Lower lobe of right lung (tissue), 2 donors: ENCODE data around the gene CD300H. TPM values are rescaled to one million over a fixed set of nuclear protein-coding genes. Genes with fewer than 3 reads are reported as not detected.

ENCODE experiments used
- ATAC-seq, 2 donors: fragments of 200-7000 bp; cut with Tn5 transposase; one replicate each; pipeline ENCODE4 v1.9.1; 2020 to 2022; ENCODE audit warnings: mild to moderate bottlenecking in 2 of 2, moderate library complexity in 2 of 2
- DNase-seq: peaks from one replicate; pipeline ENCODE4 v3.0.0-alpha.2; 2020
- H3K27ac ChIP-seq: fragments of 200-600 bp; one replicate; pipeline ENCODE4 v1.8.0; 2022
- H3K27me3 ChIP-seq: fragments of 200-600 bp; one replicate; pipeline ENCODE4 v1.8.0; 2022; ENCODE audit warnings: low read depth
- H3K36me3 ChIP-seq: fragments of 200-600 bp; one replicate; pipeline ENCODE4 v1.8.0; 2022; ENCODE audit warnings: mild to moderate bottlenecking
- H3K4me1 ChIP-seq: fragments of 200-600 bp; one replicate; pipeline ENCODE4 v1.8.0; 2022
- H3K4me3 ChIP-seq: fragments of 200-600 bp; one replicate; pipeline ENCODE4 v1.8.0; 2022; ENCODE audit warnings: mild to moderate bottlenecking
- H3K9me3 ChIP-seq: fragments of 200-600 bp; one replicate; pipeline ENCODE4 v1.8.0; 2022
- intact Hi-C: fragments of 100-400 bp; cut with DNase I; formaldehyde crosslinking; loops from one replicate; pipeline ENCODE4 v1.11.0; 2022
- total RNA-seq: library from RNA; stranded (reverse); fragmentation: NEBNext Ultra II Directional; extraction: Animal tissue kit (Norgen Biotek cat#: 25700); gene quantifications from one replicate; pipeline ENCODE4 v1.2.1, GENCODE V29; 2021
- TF ChIP-seq, protein P1 (sequence below): fragments of 200-600 bp; IDR thresholded peaks from one replicate; pipeline ENCODE4 v1.8.0; 2022; ENCODE audit warnings: antibody characterized with exemption, mild to moderate bottlenecking
- donor health status: DM: no; HTN: yes; CAD: no; lungs with severe emphysema.

CD300H gene
- total RNA-seq, 1 donor from 2014 or later = 0.92 TPM

DNA sequence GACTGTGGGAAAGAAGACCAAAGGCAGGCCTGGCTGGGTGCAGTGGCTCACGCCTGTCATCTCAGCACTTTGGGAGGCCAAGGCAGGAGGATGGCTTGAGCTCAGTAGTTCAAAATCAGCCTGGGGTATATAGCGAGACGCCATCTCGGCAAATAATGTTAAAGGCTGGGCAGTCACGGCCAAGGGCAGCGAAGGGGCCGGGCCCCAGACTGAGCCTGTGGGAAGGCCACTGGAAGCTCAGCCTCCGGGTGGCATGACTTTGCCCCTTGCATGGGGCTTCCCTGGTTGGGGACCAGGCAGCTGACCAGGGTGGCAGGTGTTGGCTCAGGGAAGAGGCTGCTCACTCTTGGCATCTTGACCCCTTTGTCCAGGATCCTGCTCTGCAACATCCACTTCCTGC lies 38.7 kb upstream of the CD300H start:
- intact Hi-C loops = no loop called here
- ATAC-seq (no peak), DNase-seq (no peak)
- H3K9me3 ChIP-seq = no peaks in the 10 kb centered on the region
- H3K27ac ChIP-seq = no peak overlapping the region
- no peak overlapping the region for H3K4me3 ChIP-seq
- peaks cover 16% of the 10 kb centered on the region for H3K27me3 ChIP-seq
- TF ChIP-seq, protein P1, sequence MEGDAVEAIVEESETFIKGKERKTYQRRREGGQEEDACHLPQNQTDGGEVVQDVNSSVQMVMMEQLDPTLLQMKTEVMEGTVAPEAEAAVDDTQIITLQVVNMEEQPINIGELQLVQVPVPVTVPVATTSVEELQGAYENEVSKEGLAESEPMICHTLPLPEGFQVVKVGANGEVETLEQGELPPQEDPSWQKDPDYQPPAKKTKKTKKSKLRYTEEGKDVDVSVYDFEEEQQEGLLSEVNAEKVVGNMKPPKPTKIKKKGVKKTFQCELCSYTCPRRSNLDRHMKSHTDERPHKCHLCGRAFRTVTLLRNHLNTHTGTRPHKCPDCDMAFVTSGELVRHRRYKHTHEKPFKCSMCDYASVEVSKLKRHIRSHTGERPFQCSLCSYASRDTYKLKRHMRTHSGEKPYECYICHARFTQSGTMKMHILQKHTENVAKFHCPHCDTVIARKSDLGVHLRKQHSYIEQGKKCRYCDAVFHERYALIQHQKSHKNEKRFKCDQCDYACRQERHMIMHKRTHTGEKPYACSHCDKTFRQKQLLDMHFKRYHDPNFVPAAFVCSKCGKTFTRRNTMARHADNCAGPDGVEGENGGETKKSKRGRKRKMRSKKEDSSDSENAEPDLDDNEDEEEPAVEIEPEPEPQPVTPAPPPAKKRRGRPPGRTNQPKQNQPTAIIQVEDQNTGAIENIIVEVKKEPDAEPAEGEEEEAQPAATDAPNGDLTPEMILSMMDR = no peak
- H3K4me1 ChIP-seq = no peaks in the 10 kb centered on the region
- H3K36me3 ChIP-seq = no peaks in the 10 kb centered on the region

DNA sequence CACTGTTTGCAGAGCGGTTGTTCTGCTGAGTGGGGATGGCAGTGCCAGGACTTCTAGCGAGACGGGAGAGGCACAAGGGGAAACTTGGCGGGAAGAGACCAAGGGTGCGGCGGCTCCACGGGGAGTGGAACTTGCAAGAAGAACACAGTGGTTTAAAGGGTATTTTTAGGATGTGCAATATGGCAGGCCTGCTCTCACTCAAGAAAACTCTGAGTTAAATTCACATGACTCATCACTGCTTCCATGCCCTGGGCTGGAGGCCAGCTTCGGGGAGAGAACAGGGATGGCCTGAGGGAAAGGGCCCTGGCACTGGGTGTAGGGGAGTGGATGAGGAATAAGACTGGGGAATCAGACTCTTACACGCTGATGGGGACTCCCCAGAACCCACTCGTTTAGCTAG lies 38.1 kb upstream of the CD300H start:
- intact Hi-C loops = no loop called here
- H3K4me1 ChIP-seq = no peaks in the 10 kb centered on the region
- H3K27me3 ChIP-seq = peaks cover 16% of the 10 kb centered on the region
- H3K27ac ChIP-seq = no peak overlapping the region
- DNase-seq (no peak), ATAC-seq (peak in 1 of 2 donors; percentile 29)
- no peaks in the 10 kb centered on the region for H3K36me3 ChIP-seq
- TF ChIP-seq, protein P1 = no peak
- no peak overlapping the region for H3K4me3 ChIP-seq
- no peaks in the 10 kb centered on the region for H3K9me3 ChIP-seq

DNA sequence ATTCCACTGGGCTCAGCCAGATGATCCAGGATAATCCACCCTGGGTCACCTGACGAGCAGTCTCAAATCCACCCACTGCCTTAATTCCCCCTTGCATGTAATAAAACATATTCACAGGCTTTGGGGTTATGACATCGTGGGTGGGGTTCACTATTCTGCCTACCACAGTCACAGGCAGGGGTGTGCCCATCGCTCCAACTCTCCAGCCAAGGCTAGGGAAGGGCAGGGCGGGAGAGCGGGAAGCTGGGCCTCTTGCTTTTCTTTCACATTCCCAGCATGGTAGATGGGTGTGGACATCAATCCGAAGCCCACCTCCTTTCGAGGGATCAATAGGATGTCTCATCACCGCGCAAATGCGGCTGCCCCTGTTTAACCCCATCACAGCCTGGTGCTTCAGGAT lies 37.5 kb upstream of the CD300H start:
- Histone ChIP-seq H3K9me3 (no peaks in the 10 kb centered on the region), H3K4me3 (no peak overlapping the region), H3K4me1 (no peaks in the 10 kb centered on the region), H3K36me3 (no peaks in the 10 kb centered on the region), H3K27me3 (peaks cover 16% of the 10 kb centered on the region), H3K27ac (no peak overlapping the region)
- TF ChIP-seq, protein P1 = no peak
- intact Hi-C loops = no loop called here
- no peak for DNase-seq
- ATAC-seq = no peak

DNA sequence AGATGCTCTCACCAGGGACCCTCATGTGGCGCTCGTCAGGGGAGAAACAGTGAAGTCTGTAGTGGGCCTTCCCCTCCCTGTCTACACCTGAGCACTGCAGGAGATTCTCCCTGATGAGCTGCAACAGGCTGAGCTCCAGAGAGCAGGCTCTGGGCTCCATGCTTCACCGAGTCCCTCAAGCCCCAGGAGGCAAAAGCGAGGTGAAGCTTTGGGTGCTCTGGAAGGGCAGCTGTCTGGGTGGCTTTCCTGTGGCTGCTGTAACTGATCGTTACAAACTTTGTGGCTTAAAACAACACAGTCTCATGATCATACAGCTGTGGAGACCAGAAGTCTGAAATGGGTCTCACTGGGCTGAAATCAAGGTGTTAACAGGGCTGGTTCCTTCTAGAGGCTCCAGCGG lies 36.9 kb upstream of the CD300H start:
- DNase-seq (no peak), ATAC-seq (no peak)
- H3K27me3 ChIP-seq = peaks cover 12% of the 10 kb centered on the region
- TF ChIP-seq, protein P1 = no peak
- no peak overlapping the region for H3K27ac ChIP-seq
- no peak overlapping the region for H3K4me3 ChIP-seq
- H3K4me1 ChIP-seq = no peaks in the 10 kb centered on the region
- no peaks in the 10 kb centered on the region for H3K9me3 ChIP-seq
- intact Hi-C loops = no loop called here
- H3K36me3 ChIP-seq = no peaks in the 10 kb centered on the region

DNA sequence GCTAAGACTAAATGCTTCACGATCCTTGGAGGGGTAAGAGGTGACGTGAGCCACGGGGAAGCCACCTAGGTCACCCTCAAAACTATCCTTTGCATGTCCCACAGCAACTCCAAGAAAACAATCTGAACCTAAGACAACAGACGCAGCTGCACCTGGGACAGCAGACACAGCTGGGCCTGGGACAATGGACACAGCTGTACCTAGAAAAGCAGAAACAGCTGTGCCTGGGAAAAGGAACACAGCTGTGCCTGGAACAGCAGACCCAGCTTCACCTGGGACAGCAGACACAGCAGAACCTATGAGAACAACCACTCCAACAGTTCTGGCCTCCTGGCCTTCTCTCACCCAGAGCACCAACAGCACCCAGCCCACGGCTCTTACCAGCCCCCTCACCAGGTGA lies 36.4 kb upstream of the CD300H start:
- TF ChIP-seq, protein P1 = no peak
- no peaks in the 10 kb centered on the region for H3K9me3 ChIP-seq
- H3K36me3 ChIP-seq = no peaks in the 10 kb centered on the region
- no peak overlapping the region for H3K27ac ChIP-seq
- DNase-seq (no peak), ATAC-seq (no peak)
- H3K4me1 ChIP-seq = peaks cover 4% of the 10 kb centered on the region
- H3K27me3 ChIP-seq = peaks cover 12% of the 10 kb centered on the region
- intact Hi-C loops = no loop called here
- H3K4me3 ChIP-seq = no peak overlapping the region

DNA sequence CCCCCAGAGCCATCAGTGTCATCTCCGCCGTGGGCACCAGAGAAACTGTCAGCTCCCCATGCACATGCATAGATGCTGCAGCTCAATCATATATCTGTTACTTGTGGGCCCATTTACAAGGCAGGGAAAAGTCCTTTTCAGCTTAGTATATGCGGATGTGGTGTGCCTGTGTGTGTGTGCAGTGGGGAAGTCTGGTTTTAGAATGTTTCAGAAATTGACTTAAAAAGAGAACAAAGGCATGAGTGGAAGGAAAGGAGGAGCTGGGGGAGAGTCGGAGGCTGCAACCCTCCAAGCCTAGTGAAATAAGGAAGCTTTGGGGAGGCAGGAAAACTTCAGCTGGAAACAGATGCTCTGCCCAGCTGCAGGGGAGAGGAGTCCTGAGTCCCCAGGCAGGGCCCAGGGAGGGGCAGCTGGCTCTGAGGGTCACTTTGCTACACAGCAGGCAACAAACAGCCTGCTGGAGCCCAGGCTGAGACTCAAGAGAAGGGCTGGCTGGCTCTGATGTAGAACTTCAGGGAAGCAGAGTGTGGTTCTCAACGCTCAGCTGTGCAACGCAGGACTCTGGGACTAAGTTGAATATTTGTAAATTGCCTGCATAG lies 35.8 kb upstream of the CD300H start:
- H3K9me3 ChIP-seq = no peaks in the 10 kb centered on the region
- no peak overlapping the region for H3K4me3 ChIP-seq
- ATAC-seq = no peak
- no peaks in the 10 kb centered on the region for H3K36me3 ChIP-seq
- no peak for DNase-seq
- intact Hi-C loops = no loop called here
- H3K27me3 ChIP-seq = peaks cover 12% of the 10 kb centered on the region
- H3K27ac ChIP-seq = no peak overlapping the region
- peaks cover 7% of the 10 kb centered on the region for H3K4me1 ChIP-seq
- TF ChIP-seq, protein P1 = no peak
